Mesenchymal stem cell (in vitro differentiated cells and primary cell): ENCODE results near the gene CBLN2.

ENCODE experiments used
- DNase-seq: peaks from one replicate; pipeline ENCODE4 v3.0.0-alpha.2; 2013
- H2AFZ ChIP-seq: one replicate; pipeline ENCODE4 v1.6.1; 2013; ENCODE audit warnings: low read depth, mild to moderate bottlenecking, control low read depth, inconsistent platforms, low read length, moderate library complexity
- H2AK5ac ChIP-seq: 2 replicates; pipeline ENCODE4 v1.6.1; 2013; ENCODE audit warnings: low read length, moderate library complexity, mild to moderate bottlenecking, inconsistent platforms; ENCODE audit not compliant: severe bottlenecking
- H2BK120ac ChIP-seq: one replicate; pipeline ENCODE4 v1.6.1; 2013; ENCODE audit warnings: low read depth, mild to moderate bottlenecking, inconsistent platforms, low read length, moderate library complexity
- H2BK12ac ChIP-seq, 2 experiments: one replicate each; pipeline ENCODE4 v1.6.1; 2013; ENCODE audit warnings: inconsistent platforms in 2 of 2, low read length in 2 of 2, mild to moderate bottlenecking in 2 of 2, moderate library complexity in 2 of 2, control low read depth in 1 of 2
- H2BK15ac ChIP-seq: one replicate; pipeline ENCODE4 v1.6.1; 2013; ENCODE audit warnings: mild to moderate bottlenecking, low read depth, inconsistent platforms; ENCODE audit not compliant: poor library complexity, severe bottlenecking
- H2BK5ac ChIP-seq: 2 replicates; pipeline ENCODE4 v1.6.1; 2013; ENCODE audit warnings: low read depth, mild to moderate bottlenecking, low read length, control low read depth, inconsistent platforms; ENCODE audit not compliant: poor library complexity, severe bottlenecking
- H3K14ac ChIP-seq, 2 experiments: one replicate each; pipeline ENCODE4 v1.6.1; 2013; ENCODE audit warnings: inconsistent platforms in 2 of 2, low read length in 2 of 2, control low read depth in 1 of 2, mild to moderate bottlenecking in 1 of 2, moderate library complexity in 1 of 2
- H3K18ac ChIP-seq, 2 experiments: one replicate each; pipeline ENCODE4 v1.6.1; 2013; ENCODE audit warnings: inconsistent platforms in 2 of 2, low read length in 2 of 2, control low read depth in 1 of 2, low read depth in 1 of 2, mild to moderate bottlenecking in 1 of 2
- H3K23ac ChIP-seq, 2 experiments: one replicate each; pipeline ENCODE4 v1.6.1; 2013; ENCODE audit warnings: inconsistent platforms in 2 of 2, low read length in 2 of 2, mild to moderate bottlenecking in 2 of 2, moderate library complexity in 2 of 2, control low read depth in 1 of 2
- H3K27ac ChIP-seq: 2 replicates; pipeline ENCODE4 v1.5.1; 2013; ENCODE audit warnings: mild to moderate bottlenecking, moderate library complexity, low read length, control low read depth, inconsistent platforms; ENCODE audit not compliant: poor library complexity, severe bottlenecking
- H3K27me3 ChIP-seq, 2 experiments: 2 replicates each; pipeline versions ENCODE4 v1.6.1 to v1.7.0; 2013; ENCODE audit warnings: low read length in 2 of 2, mild to moderate bottlenecking in 2 of 2, moderate library complexity in 2 of 2, control low read depth in 1 of 2, inconsistent platforms in 1 of 2; ENCODE audit not compliant: control insufficient read depth in 1 of 2, insufficient read depth in 1 of 2
- H3K36me3 ChIP-seq, 2 experiments: 2 replicates each; pipeline versions ENCODE4 v1.6.1 to v1.7.0; 2013; ENCODE audit warnings: low read length in 2 of 2, control low read depth in 1 of 2, inconsistent platforms in 1 of 2, low read depth in 1 of 2, mild to moderate bottlenecking in 1 of 2; ENCODE audit not compliant: insufficient read depth in 2 of 2, control insufficient read depth in 1 of 2
- H3K4ac ChIP-seq, 2 experiments: one replicate each; pipeline ENCODE4 v1.6.1; 2013; ENCODE audit warnings: inconsistent platforms in 2 of 2, low read length in 2 of 2, mild to moderate bottlenecking in 2 of 2, moderate library complexity in 2 of 2, control low read depth in 1 of 2, low read depth in 1 of 2
- H3K4me1 ChIP-seq: 2 replicates; pipeline ENCODE4 v1.6.1; 2013; ENCODE audit warnings: low read depth, low read length, control low read depth; ENCODE audit not compliant: control insufficient read depth, insufficient read depth
- H3K4me2 ChIP-seq: 2 replicates; pipeline ENCODE4 v1.6.1; 2013; ENCODE audit warnings: low read length, mild to moderate bottlenecking, inconsistent platforms; ENCODE audit not compliant: poor library complexity, severe bottlenecking
- H3K4me3 ChIP-seq, 2 experiments: 2 replicates each; pipeline versions ENCODE4 v1.5.1 to v1.7.0; 2013; ENCODE audit warnings: low read length in 2 of 2, mild to moderate bottlenecking in 2 of 2, control low read depth in 1 of 2, low read depth in 1 of 2; ENCODE audit not compliant: insufficient read depth in 1 of 2
- H3K79me1 ChIP-seq: replicated peaks from 2 replicates; pipeline ENCODE4 v1.6.1; 2013; ENCODE audit warnings: mild to moderate bottlenecking, control low read depth, low read length, inconsistent platforms; ENCODE audit not compliant: poor library complexity, severe bottlenecking
- H3K9ac ChIP-seq: 2 replicates; pipeline ENCODE4 v1.7.0; 2013; ENCODE audit warnings: mild to moderate bottlenecking, low read length, moderate library complexity
- H3K9me3 ChIP-seq: 2 replicates; pipeline ENCODE4 v1.7.0; 2013; ENCODE audit warnings: mild to moderate bottlenecking, low read length; ENCODE audit not compliant: control insufficient read depth
- H4K8ac ChIP-seq: one replicate; pipeline ENCODE4 v1.6.1; 2013; ENCODE audit warnings: inconsistent platforms, mild to moderate bottlenecking, low read length, moderate library complexity
- H4K91ac ChIP-seq: one replicate; pipeline ENCODE4 v1.6.1; 2013; ENCODE audit warnings: mild to moderate bottlenecking, low read length, inconsistent platforms
- WGBS: methylation state at CpG from one replicate; pipeline ENCODE4 v1.1.7; 2013; ENCODE audit warnings: mixed read lengths; 5-methylcytosine and 5-hydroxymethylcytosine counted together

The CBLN2 gene

DNA sequence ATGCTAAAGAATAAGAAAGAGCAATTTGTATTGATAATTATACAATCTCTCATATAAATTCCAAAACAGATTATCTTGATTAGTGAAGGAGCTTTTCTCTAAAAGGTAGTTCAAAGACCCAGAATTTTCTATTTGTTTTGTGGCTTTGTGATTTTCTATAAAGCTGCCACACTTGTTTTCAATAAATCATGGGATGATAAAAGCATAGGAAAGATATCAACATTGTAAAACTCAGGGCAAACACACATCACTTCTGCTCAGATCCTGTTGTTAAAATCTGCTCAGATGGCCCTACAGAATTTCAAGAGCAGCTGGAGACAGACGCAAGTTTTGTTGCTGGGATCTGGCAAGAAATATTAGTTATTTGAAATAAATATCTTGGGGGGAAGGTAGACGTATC lies 28.8 kb upstream of the CBLN2 start:
- Histone ChIP-seq H3K4me3 (no peak overlapping the region), H4K91ac (no peak overlapping the region), H3K9ac (no peak overlapping the region), H3K9me3 (no peaks in the 10 kb centered on the region), H2BK12ac (no peak overlapping the region), H2BK120ac (no peak overlapping the region), H3K23ac (no peak overlapping the region), H2AFZ (no peak overlapping the region), H3K27ac (no peak overlapping the region), H2AK5ac (no peak overlapping the region), H3K36me3 (no peaks in the 10 kb centered on the region), H3K14ac (no peak overlapping the region), H2BK15ac (no peak overlapping the region), H2BK5ac (no peak overlapping the region), H3K4me2 (no peak overlapping the region), H4K8ac (no peak overlapping the region), H3K4ac (no peak overlapping the region), H3K79me1 (no peaks in the 10 kb centered on the region), H3K4me1 (no peaks in the 10 kb centered on the region), H3K27me3 (no peaks in the 10 kb centered on the region), H3K18ac (no peak overlapping the region)
- no peak for DNase-seq
- WGBS: 89% methylated on average over 1 of the region's 2 CpGs

DNA sequence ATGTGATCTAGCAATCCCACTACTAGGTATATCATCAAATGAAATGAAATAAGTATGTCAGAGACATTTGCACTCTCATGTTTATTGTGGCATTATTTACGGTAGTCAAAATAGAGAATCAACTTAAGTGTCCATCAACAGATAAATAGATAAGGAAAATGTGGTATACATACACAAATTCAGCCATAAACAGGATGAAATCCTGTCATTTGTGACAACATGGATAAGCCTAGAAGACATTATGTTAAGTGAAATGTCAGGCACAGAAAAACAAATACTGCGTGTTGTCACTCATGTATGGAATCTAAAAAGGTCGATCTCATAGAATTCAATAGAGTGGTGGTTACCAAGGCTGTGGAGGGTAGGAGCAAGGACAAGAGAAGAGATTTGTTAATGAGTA lies 22.1 kb upstream of the CBLN2 start:
- Histone ChIP-seq H2AK5ac (no peak overlapping the region), H2BK120ac (no peak overlapping the region), H3K27ac (no peak overlapping the region), H3K9me3 (peaks cover 6% of the 10 kb centered on the region), H3K18ac (no peak overlapping the region), H3K14ac (no peak overlapping the region), H2BK5ac (no peak overlapping the region), H4K8ac (no peak overlapping the region), H3K27me3 (no peaks in the 10 kb centered on the region), H3K36me3 (no peaks in the 10 kb centered on the region), H2AFZ (no peak overlapping the region), H4K91ac (no peak overlapping the region), H3K4me2 (no peak overlapping the region), H2BK15ac (no peak overlapping the region), H2BK12ac (no peak overlapping the region), H3K4me1 (no peaks in the 10 kb centered on the region), H3K4me3 (no peak overlapping the region), H3K23ac (no peak overlapping the region), H3K9ac (no peak overlapping the region), H3K4ac (no peak overlapping the region), H3K79me1 (no peaks in the 10 kb centered on the region)
- 84% methylated on average over 2 of the region's 3 CpGs for WGBS
- no peak for DNase-seq

DNA sequence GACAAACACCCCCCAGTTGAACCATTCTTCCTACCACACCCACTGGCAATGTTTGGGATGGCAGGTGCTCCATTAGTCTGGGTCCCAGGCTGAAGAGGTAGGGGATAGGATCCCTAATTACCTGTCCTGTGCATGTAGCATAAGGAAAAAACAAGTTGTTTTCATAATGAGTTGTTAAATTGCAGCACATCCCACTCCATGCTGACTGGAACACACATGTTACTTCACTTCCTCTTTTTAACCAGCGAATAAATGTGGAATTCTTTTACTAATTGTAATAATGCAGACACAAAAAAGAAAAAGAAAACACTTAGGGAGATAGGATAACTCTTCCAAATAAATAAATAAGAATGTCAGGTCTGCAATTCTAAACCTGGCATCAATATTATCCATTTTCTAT lies 11.8 kb upstream of the CBLN2 start:
- no peak overlapping the region for H3K23ac ChIP-seq
- H4K8ac ChIP-seq: no peak overlapping the region
- no peak for DNase-seq
- no peak overlapping the region for H3K4me3 ChIP-seq
- H3K14ac ChIP-seq: no peak overlapping the region
- no peak overlapping the region for H2BK15ac ChIP-seq
- H3K9ac ChIP-seq: no peak overlapping the region
- H3K9me3 ChIP-seq: no peaks in the 10 kb centered on the region
- H3K4me1 ChIP-seq: no peaks in the 10 kb centered on the region
- no peak overlapping the region for H2AFZ ChIP-seq
- no peak overlapping the region for H3K18ac ChIP-seq
- no CpG with 5 or more reads among the region's 1 CpG for WGBS
- H2AK5ac ChIP-seq: no peak overlapping the region
- H3K36me3 ChIP-seq: no peaks in the 10 kb centered on the region
- no peak overlapping the region for H2BK5ac ChIP-seq
- H3K27ac ChIP-seq: no peak overlapping the region
- no peak overlapping the region for H3K4me2 ChIP-seq
- no peaks in the 10 kb centered on the region for H3K79me1 ChIP-seq
- no peak overlapping the region for H4K91ac ChIP-seq
- H2BK12ac ChIP-seq: no peak overlapping the region
- no peaks in the 10 kb centered on the region for H3K27me3 ChIP-seq
- no peak overlapping the region for H2BK120ac ChIP-seq
- no peak overlapping the region for H3K4ac ChIP-seq

DNA sequence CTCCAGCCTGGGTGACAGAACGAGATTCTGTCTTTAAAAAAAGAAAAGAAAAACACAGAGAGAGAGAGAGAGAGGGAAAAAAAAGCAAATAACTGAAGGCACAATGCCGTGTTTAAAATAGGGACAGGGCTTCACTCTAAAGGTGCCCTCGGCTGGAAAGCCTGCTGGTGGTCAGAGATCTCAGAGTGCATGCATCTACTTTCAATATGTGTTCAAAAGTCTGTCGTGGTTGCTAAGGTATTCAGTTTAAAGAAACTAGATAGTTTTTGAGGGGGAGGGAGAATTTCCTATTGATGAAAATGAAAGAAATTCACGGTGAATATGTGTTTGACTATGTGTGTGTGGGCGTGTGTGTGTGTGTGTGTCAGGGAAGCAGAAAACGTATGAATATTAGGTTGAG lies 11.0 kb upstream of the CBLN2 start:
- Histone ChIP-seq H3K27me3 (no peaks in the 10 kb centered on the region), H4K8ac (no peak overlapping the region), H3K36me3 (no peaks in the 10 kb centered on the region), H3K9me3 (no peaks in the 10 kb centered on the region), H2AFZ (no peak overlapping the region), H2AK5ac (no peak overlapping the region), H3K4ac (no peak overlapping the region), H2BK120ac (no peak overlapping the region), H3K4me3 (no peak overlapping the region), H3K79me1 (no peaks in the 10 kb centered on the region), H3K4me1 (no peaks in the 10 kb centered on the region), H3K27ac (no peak overlapping the region), H3K23ac (no peak overlapping the region), H3K4me2 (no peak overlapping the region), H2BK12ac (no peak overlapping the region), H2BK15ac (no peak overlapping the region), H3K18ac (no peak overlapping the region), H4K91ac (no peak overlapping the region), H3K9ac (no peak overlapping the region), H2BK5ac (no peak overlapping the region), H3K14ac (no peak overlapping the region)
- DNase-seq: no peak
- 64% methylated on average over 6 of the region's 7 CpGs for WGBS
